GM12864 (cell line): ENCODE measurements around the gene PLXNA2.

Source experiments
- DNase-seq: peaks from one replicate; pipeline ENCODE4 v3.0.0-alpha.2; 2011; ENCODE audit warnings: low read depth
- H3K4me3 ChIP-seq: 2 replicates; pipeline ENCODE4 v1.5.1; 2011; ENCODE audit warnings: mild to moderate bottlenecking, low read depth, low read length, control low read depth
- CTCF ChIP-seq: IDR thresholded peaks from 2 replicates; pipeline ENCODE4 v1.5.1; 2011; ENCODE audit warnings: low read depth, mild to moderate bottlenecking, moderate library complexity, low read length, control low read depth, inconsistent platforms; ENCODE audit errors: missing control alignments

Gene PLXNA2

GRCh38 chr1:208009706-208010444, 234.3 kb downstream of the PLXNA2 start:
- no peak for DNase-seq
- no peak overlapping the region for H3K4me3 ChIP-seq
- TF ChIP-seq CTCF, result no peak

- H3K4me3 ChIP-seq, result no peak overlapping the region
- no peak for TF ChIP-seq CTCF
- no peak for DNase-seq
These were observed 234.9 kb downstream of the PLXNA2 start for GRCh38 chr1:208009303-208009702.

DNA sequence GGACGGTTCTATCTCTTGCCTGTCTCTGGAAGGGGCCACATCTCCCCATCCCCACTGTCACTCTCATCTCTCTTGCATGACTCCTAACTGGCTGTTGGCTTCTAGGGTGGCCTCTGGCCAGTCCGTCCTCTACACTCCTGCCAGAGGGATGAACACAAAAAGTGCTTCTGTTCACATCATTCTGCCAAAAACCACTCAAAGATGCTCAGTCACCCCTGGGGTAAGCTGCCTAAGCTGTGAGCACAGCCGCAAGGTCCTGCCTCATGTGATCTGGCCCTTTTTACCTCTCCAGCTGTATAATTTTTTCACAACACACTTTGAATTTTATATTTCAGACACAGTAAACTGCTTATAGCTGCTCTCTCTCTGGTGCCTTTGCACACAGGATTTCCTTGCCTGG, 235.7 kb downstream of the PLXNA2 start:
- H3K4me3 ChIP-seq, result no peak overlapping the region
- no peak for DNase-seq
- TF ChIP-seq CTCF, result no peak

DNA sequence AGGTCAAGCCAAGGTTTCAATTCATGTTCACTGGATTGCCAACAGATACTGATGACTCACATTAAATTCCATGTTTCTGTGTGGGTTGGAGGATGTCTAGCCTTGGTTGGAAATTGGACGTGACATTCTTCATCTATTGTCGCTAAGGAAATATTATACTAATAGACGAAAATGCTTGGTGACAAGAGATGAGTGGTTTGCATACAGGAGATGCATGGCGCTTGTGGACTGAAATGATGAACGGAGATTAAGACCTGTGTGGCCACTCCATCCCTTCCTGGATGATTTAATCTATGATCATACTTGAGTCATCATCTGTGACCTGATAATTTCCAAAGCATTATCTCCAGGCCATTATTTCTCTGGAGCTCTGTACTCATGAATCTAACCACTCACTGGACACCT, 236.2 kb downstream of the PLXNA2 start:
- H3K4me3 ChIP-seq, result no peak overlapping the region
- no peak for DNase-seq
- TF ChIP-seq CTCF, result no peak

DNA sequence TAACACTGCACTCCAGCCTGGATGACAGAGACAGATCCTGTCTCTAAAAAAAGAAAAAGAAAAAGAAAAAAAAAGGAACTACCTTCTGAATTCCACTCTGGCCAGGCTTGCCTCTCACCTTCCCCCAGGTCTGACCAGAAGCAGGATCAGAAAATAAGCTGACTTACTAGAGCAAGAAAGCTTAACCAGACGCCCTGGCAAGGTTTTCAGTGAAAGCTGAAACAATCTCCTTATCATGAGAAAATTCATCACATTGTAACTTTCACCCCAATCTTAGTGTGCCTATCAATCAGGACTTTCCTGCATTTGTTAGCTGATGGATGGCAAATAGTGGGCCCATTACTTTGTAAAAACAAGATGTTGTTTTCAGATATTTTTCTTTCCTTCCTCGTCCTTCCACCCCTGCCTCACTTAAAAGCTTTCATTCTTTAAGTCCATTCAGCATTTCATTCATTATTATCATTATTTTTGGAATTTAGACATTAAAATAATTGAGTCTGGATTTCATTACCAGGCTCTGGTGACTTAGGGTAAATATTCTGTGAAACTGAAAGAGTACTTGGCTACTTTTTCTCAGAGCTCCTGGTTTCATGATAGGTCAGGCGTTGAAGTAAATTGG, 236.8 kb downstream of the PLXNA2 start:
- no peak for TF ChIP-seq CTCF
- H3K4me3 ChIP-seq, result no peak overlapping the region
- DNase-seq, result no peak

DNA sequence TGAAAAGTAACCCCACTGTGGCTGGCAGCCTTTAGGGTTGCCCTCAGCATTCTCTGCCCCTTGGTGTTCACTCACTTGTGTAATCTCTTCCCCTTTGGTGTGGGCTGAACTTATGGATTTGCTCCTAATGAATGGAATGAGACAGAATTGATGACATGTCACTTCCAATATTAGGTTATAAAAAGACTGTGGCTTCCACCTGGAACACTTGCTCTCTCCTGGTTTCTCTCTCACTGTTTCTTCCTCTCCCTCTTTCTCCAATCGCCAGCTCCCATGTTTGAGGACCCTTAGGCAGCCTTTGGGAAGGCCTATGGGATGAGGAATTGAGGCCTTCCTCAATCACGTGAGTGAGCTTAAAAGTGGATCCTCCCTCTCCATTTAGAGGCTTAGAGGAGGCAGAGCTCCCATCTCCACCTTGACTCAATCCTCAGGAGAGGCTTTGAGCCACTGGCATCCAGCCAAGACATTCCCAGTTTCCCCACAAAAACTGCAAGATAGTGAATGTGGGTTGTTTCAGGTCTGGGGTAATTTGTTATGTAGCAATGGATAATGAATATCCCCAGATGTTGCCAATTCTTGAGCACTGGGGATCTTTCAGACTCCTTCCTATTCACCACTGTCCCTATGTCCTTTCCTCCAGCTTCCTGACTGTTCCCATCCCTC, 237.8 kb downstream of the PLXNA2 start:
- no peak for TF ChIP-seq CTCF
- H3K4me3 ChIP-seq, result no peak overlapping the region

More for the DNA sequence above, 237.8 kb downstream of the PLXNA2 start:
- no peak for DNase-seq
